Activated T-cell treated with anti-CD3 and anti-CD28 coated beads, Interleukin-2, amount 50 U/mL, for 24 hours (primary cell): Measurements from ENCODE around the gene ZDHHC4.

Source experiments
- DNase-seq: peaks from one replicate; pipeline ENCODE4 v3.0.0-alpha.2; 2020
- H3K27ac Mint-ChIP-seq: 2 replicates; pipeline ENCODE4 v1.8.0; 2020; ENCODE audit warnings: mild to moderate bottlenecking, mixed read lengths
- H3K27me3 Mint-ChIP-seq: 2 replicates; pipeline ENCODE4 v1.8.0; 2020; ENCODE audit warnings: mixed read lengths
- H3K36me3 Mint-ChIP-seq: 2 replicates; pipeline ENCODE4 v1.8.0; 2020; ENCODE audit warnings: low read depth, mixed read lengths
- H3K4me1 Mint-ChIP-seq: 2 replicates; pipeline ENCODE4 v1.8.0; 2020; ENCODE audit warnings: low read depth, mixed read lengths
- H3K4me3 Mint-ChIP-seq: 2 replicates; pipeline ENCODE4 v1.8.0; 2020; ENCODE audit warnings: mild to moderate bottlenecking, moderate library complexity, mixed read lengths
- H3K9me3 Mint-ChIP-seq: 2 replicates; pipeline ENCODE4 v1.8.0; 2020; ENCODE audit warnings: mixed read lengths

ZDHHC4 gene

GRCh38 chr7:6608794-6609193 is 31.5 kb downstream of the ZDHHC4 start:
- Mint-ChIP-seq H3K9me3 (no peaks in the 10 kb centered on the region), H3K27ac (no peak overlapping the region), H3K4me1 (no peaks in the 10 kb centered on the region), H3K36me3 (peaks cover 50% of the 10 kb centered on the region), H3K4me3 (no peak overlapping the region), H3K27me3 (no peaks in the 10 kb centered on the region)
- no peak for DNase-seq

- peaks cover 4% of the 10 kb centered on the region for H3K27me3 Mint-ChIP-seq
- no peak for DNase-seq
- peaks cover 18% of the 10 kb centered on the region for H3K36me3 Mint-ChIP-seq
- no peak overlapping the region for H3K27ac Mint-ChIP-seq
- H3K9me3 Mint-ChIP-seq, result no peaks in the 10 kb centered on the region
- no peak overlapping the region for H3K4me3 Mint-ChIP-seq
- H3K4me1 Mint-ChIP-seq, result peaks cover 8% of the 10 kb centered on the region
Measured at GRCh38 chr7:6612819-6613218, 35.6 kb downstream of the ZDHHC4 start.

GRCh38 chr7:6613706-6614105 is 36.5 kb downstream of the ZDHHC4 start:
- no peak overlapping the region for H3K27ac Mint-ChIP-seq
- peaks cover 14% of the 10 kb centered on the region for H3K36me3 Mint-ChIP-seq
- H3K9me3 Mint-ChIP-seq, result no peaks in the 10 kb centered on the region
- DNase-seq, result no peak
- H3K4me1 Mint-ChIP-seq, result peaks cover 11% of the 10 kb centered on the region
- H3K27me3 Mint-ChIP-seq, result peaks cover 4% of the 10 kb centered on the region
- H3K4me3 Mint-ChIP-seq, result peak overlapping the region; percentile 8

- H3K27ac Mint-ChIP-seq, result peak within 1 kb of the TSS; percentile 65
- peak within 1 kb of the TSS; percentile 69 for H3K4me3 Mint-ChIP-seq
- peak; percentile 57 for DNase-seq
- H3K9me3 Mint-ChIP-seq, result no peaks in the 10 kb centered on the region
- peaks cover 21% of the 10 kb centered on the region for H3K4me1 Mint-ChIP-seq
- peaks cover 4% of the 10 kb centered on the region for H3K27me3 Mint-ChIP-seq
- peaks cover 4% of the 10 kb centered on the region for H3K36me3 Mint-ChIP-seq
Measured at GRCh38 chr7:6614953-6615722, 37.9 kb downstream of the ZDHHC4 start, which contains the start of gene ZNF853. ZNF853 (plus strand) TSS chr7:6615610; CDS start chr7:6616175, 565 bp downstream.

GRCh38 chr7:6615723-6616555 is 38.7 kb downstream of the ZDHHC4 start:
- DNase-seq, result peak; percentile 51
- no peaks in the 10 kb centered on the region for H3K9me3 Mint-ChIP-seq
- no peak overlapping the region for H3K27ac Mint-ChIP-seq
- H3K4me3 Mint-ChIP-seq, result peak overlapping the region; percentile 55
- H3K36me3 Mint-ChIP-seq, result peaks cover 1% of the 10 kb centered on the region
- peaks cover 29% of the 10 kb centered on the region for H3K4me1 Mint-ChIP-seq
- H3K27me3 Mint-ChIP-seq, result peaks cover 4% of the 10 kb centered on the region

- peaks cover 4% of the 10 kb centered on the region for H3K27me3 Mint-ChIP-seq
- H3K36me3 Mint-ChIP-seq, result peaks cover 9% of the 10 kb centered on the region
- H3K4me1 Mint-ChIP-seq, result peaks cover 38% of the 10 kb centered on the region
- H3K9me3 Mint-ChIP-seq, result no peaks in the 10 kb centered on the region
- H3K4me3 Mint-ChIP-seq, result peak overlapping the region; percentile 30
- no peak for DNase-seq
- H3K27ac Mint-ChIP-seq, result no peak overlapping the region
Measured at GRCh38 chr7:6616854-6617643, 39.8 kb downstream of the ZDHHC4 start.

GRCh38 chr7:6618621-6619020 is 41.4 kb downstream of the ZDHHC4 start:
- Mint-ChIP-seq H3K27me3 (peaks cover 4% of the 10 kb centered on the region), H3K27ac (no peak overlapping the region), H3K9me3 (no peaks in the 10 kb centered on the region), H3K36me3 (peaks cover 13% of the 10 kb centered on the region), H3K4me1 (peaks cover 45% of the 10 kb centered on the region), H3K4me3 (no peak overlapping the region)
- no peak for DNase-seq

- H3K4me3 Mint-ChIP-seq, result no peak overlapping the region
- no peak overlapping the region for H3K27ac Mint-ChIP-seq
- peaks cover 13% of the 10 kb centered on the region for H3K36me3 Mint-ChIP-seq
- no peaks in the 10 kb centered on the region for H3K27me3 Mint-ChIP-seq
- DNase-seq, result no peak
- H3K9me3 Mint-ChIP-seq, result no peaks in the 10 kb centered on the region
- H3K4me1 Mint-ChIP-seq, result peaks cover 51% of the 10 kb centered on the region
Measured at GRCh38 chr7:6619961-6620360, 42.7 kb downstream of the ZDHHC4 start.

GRCh38 chr7:6621195-6622133 is 44.2 kb downstream of the ZDHHC4 start:
- Mint-ChIP-seq H3K9me3 (no peaks in the 10 kb centered on the region), H3K27me3 (no peaks in the 10 kb centered on the region), H3K27ac (no peak overlapping the region), H3K36me3 (peaks cover 13% of the 10 kb centered on the region), H3K4me1 (peaks cover 47% of the 10 kb centered on the region), H3K4me3 (no peak overlapping the region)
- DNase-seq, result no peak

GRCh38 chr7:6622134-6622710 is 45.0 kb downstream of the ZDHHC4 start:
- H3K9me3 Mint-ChIP-seq, result no peaks in the 10 kb centered on the region
- no peak overlapping the region for H3K4me3 Mint-ChIP-seq
- no peaks in the 10 kb centered on the region for H3K27me3 Mint-ChIP-seq
- no peak overlapping the region for H3K27ac Mint-ChIP-seq
- H3K36me3 Mint-ChIP-seq, result peaks cover 13% of the 10 kb centered on the region
- DNase-seq, result no peak
- H3K4me1 Mint-ChIP-seq, result peaks cover 45% of the 10 kb centered on the region

- Mint-ChIP-seq H3K36me3 (peaks cover 13% of the 10 kb centered on the region), H3K27ac (peak overlapping the region; percentile 88), H3K4me3 (no peak overlapping the region), H3K9me3 (no peaks in the 10 kb centered on the region), H3K4me1 (peaks cover 43% of the 10 kb centered on the region), H3K27me3 (no peaks in the 10 kb centered on the region)
- DNase-seq, result peak; percentile 51
Measured at GRCh38 chr7:6623589-6624245, 46.5 kb downstream of the ZDHHC4 start.

GRCh38 chr7:6624246-6624611 is 47.0 kb downstream of the ZDHHC4 start:
- no peaks in the 10 kb centered on the region for H3K27me3 Mint-ChIP-seq
- peak overlapping the region; percentile 88 for H3K27ac Mint-ChIP-seq
- H3K36me3 Mint-ChIP-seq, result peaks cover 13% of the 10 kb centered on the region
- DNase-seq, result no peak
- no peaks in the 10 kb centered on the region for H3K9me3 Mint-ChIP-seq
- H3K4me3 Mint-ChIP-seq, result no peak overlapping the region
- peaks cover 41% of the 10 kb centered on the region for H3K4me1 Mint-ChIP-seq

GRCh38 chr7:6628045-6628444 is 50.8 kb downstream of the ZDHHC4 start:
- H3K27me3 Mint-ChIP-seq, result no peaks in the 10 kb centered on the region
- DNase-seq, result no peak
- H3K4me1 Mint-ChIP-seq, result peaks cover 18% of the 10 kb centered on the region
- peaks cover 3% of the 10 kb centered on the region for H3K36me3 Mint-ChIP-seq
- no peaks in the 10 kb centered on the region for H3K9me3 Mint-ChIP-seq
- H3K4me3 Mint-ChIP-seq, result no peak overlapping the region
- no peak overlapping the region for H3K27ac Mint-ChIP-seq
